Tibial artery (tissue), 4 donors: Measurements from ENCODE around the gene USPL1.

Experiments
- DNase-seq, 2 donors: peaks; one replicate each; pipeline ENCODE4 v3.0.0-alpha.2; 2019
- H3K27ac ChIP-seq, 2 donors: fragments of 200-600 bp; sonication (generic) in 1 of 2; 1 replicate in 1 of 2; 2 replicates in 1 of 2; pipeline ENCODE4 v1.5.1; 2018 to 2019; ENCODE audit warnings: mild to moderate bottlenecking in 1 of 2
- H3K27me3 ChIP-seq, 2 donors: fragments of 200-600 bp; sonication (generic) in 1 of 2; one replicate each; pipeline versions ENCODE4 v1.5.1 to v1.6.0; 2016 to 2019
- H3K36me3 ChIP-seq, 3 donors: fragments of 200-600 bp; sonication (generic) in 2 of 3; one replicate each; pipeline ENCODE4 v1.5.1; 2016 to 2019; ENCODE audit warnings: mild to moderate bottlenecking in 2 of 3
- H3K4me1 ChIP-seq, 4 donors: fragments of 200-600 bp; sonication (generic) in 2 of 4; 1 replicate in 3 of 4; 2 replicates in 1 of 4; pipeline ENCODE4 v1.5.1; 2016 to 2019
- H3K4me3 ChIP-seq, 2 donors: fragments of 200-600 bp; sonication (generic) in 1 of 2; 1 replicate in 1 of 2; 2 replicates in 1 of 2; pipeline ENCODE4 v1.5.1; 2018 to 2019; ENCODE audit warnings: mild to moderate bottlenecking in 2 of 2
- H3K9me3 ChIP-seq, 3 donors: fragments of 200-600 bp; sonication (generic) in 1 of 3; one replicate each; pipeline ENCODE4 v1.5.1; 2016 to 2019
- intact Hi-C: fragments of 100-400 bp; cut with DNase I; formaldehyde crosslinking; loops from one replicate; pipeline ENCODE4 v1.15.0; 2023; ENCODE audit warnings: low total_unique reads
- TF ChIP-seq, protein P1 (sequence below), 2 experiments: fragments of 200-600 bp in 1 of 2; fragments of 450-650 bp in 1 of 2; IDR thresholded peaks; one replicate each; pipeline ENCODE4 v1.5.1; 2017 to 2019; ENCODE audit warnings: antibody characterized with exemption in 2 of 2, mild to moderate bottlenecking in 1 of 2, moderate library complexity in 1 of 2

USPL1 gene

GRCh38 chr13:30616927-30617314 lies 799 bp upstream of the USPL1 start:
- Histone ChIP-seq H3K4me1 (peaks cover 5 to 42% (median 25%) of the 10 kb centered on the region in 4 donors), H3K27me3 (no peaks in the 10 kb centered on the region), H3K36me3 (no peaks in the 10 kb centered on the region), H3K9me3 (no peaks in the 10 kb centered on the region), H3K4me3 (peak overlapping the region; percentile 77 to 92), H3K27ac (peak overlapping the region; percentile 99)
- intact Hi-C loops: loop anchor here (2.0 to 10.0 kb wide), 3 partner anchors 58 to 210 kb away; partner anchors contain the start of gene HMGB1
- TF ChIP-seq, protein P1, sequence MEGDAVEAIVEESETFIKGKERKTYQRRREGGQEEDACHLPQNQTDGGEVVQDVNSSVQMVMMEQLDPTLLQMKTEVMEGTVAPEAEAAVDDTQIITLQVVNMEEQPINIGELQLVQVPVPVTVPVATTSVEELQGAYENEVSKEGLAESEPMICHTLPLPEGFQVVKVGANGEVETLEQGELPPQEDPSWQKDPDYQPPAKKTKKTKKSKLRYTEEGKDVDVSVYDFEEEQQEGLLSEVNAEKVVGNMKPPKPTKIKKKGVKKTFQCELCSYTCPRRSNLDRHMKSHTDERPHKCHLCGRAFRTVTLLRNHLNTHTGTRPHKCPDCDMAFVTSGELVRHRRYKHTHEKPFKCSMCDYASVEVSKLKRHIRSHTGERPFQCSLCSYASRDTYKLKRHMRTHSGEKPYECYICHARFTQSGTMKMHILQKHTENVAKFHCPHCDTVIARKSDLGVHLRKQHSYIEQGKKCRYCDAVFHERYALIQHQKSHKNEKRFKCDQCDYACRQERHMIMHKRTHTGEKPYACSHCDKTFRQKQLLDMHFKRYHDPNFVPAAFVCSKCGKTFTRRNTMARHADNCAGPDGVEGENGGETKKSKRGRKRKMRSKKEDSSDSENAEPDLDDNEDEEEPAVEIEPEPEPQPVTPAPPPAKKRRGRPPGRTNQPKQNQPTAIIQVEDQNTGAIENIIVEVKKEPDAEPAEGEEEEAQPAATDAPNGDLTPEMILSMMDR (IDR thresholded peaks at IDR 0.05): no peak
- peak; percentile 81 to 86 for DNase-seq

DNA sequence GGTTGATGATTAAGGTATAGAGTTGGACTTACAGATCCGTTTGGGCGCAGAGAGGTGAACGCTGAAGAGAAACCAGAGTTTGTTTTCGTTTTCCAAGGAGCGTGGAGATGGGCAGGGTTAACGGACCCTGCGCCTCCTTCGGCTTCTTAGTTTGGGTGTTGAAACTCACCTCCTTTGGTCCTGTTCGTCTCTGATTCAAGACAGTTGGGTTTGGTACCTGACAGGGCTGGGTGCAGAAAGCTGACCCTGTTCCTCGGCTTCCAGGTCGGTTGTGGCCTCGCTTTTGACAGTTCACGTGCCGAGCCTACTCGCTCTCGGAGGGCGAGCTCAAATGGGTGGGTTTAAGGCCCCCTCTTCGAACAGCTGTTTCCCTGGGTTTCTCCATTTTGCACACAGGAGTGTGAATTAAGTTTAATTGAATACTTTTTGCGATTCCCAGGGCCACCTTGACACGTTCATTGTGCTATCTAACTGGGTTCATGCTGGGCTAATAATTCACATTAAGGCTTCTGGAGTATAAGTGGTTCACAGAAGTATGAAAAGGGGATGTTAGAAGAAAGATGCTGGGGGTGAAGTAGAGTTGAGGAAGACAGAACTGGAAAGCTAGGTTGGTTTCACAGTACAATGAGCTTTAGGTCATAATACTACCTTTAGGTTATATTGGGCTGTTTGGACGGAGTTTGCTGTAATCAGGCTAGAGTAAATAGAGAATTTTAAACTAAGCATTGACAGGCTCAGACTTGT lies 638 bp downstream of the USPL1 start:
- Histone ChIP-seq H3K27me3 (no peaks in the 10 kb centered on the region), H3K4me3 (peak overlapping the region; percentile 77 to 92), H3K4me1 (peaks cover 5 to 57% (median 27%) of the 10 kb centered on the region in 4 donors), H3K9me3 (no peaks in the 10 kb centered on the region), H3K36me3 (peaks cover 0 to 5% (median 3%) of the 10 kb centered on the region in 3 donors), H3K27ac (peak overlapping the region; percentile 99)
- DNase-seq: peak; percentile 39 to 68
- TF ChIP-seq, protein P1 (IDR thresholded peaks at IDR 0.05): no peak
- intact Hi-C loops: loop anchor here (5.0 to 10.0 kb wide), 2 partner anchors 56 to 211 kb away; no protein-coding TSS in a partner anchor

GRCh38 chr13:30618930-30619279 lies 1.2 kb downstream of the USPL1 start:
- no peak for DNase-seq
- peak overlapping the region; percentile 99 for H3K27ac ChIP-seq
- H3K9me3 ChIP-seq: no peaks in the 10 kb centered on the region
- peaks cover 2 to 10% (median 6%) of the 10 kb centered on the region in 3 donors for H3K36me3 ChIP-seq
- intact Hi-C loops: loop anchor here (5.0 to 10.0 kb wide), 2 partner anchors 56 to 212 kb away; no protein-coding TSS in a partner anchor
- H3K4me1 ChIP-seq: peaks cover 5 to 57% (median 27%) of the 10 kb centered on the region in 4 donors
- TF ChIP-seq, protein P1 (IDR thresholded peaks at IDR 0.05): no peak
- H3K4me3 ChIP-seq: peak overlapping the region; percentile 77 to 92
- H3K27me3 ChIP-seq: no peaks in the 10 kb centered on the region

DNA sequence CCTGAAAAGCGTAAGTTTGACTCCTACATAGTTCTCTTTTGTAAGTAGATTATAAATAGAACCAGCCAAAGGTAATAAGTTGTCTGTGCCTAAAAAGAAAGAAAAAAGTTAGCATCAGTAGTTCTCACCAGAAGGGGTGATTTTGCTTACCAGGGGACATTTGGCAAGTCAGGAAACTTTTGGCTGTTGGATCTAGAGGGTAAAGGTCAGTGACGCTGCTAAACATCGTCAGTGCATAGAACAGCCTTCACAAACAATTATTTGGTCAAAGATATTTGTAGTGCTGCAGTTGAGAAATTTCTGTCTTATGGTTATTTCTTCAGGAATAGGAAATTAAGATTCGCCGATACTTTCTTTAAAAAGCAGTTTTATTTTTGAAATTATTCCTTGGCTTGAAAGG lies 2.0 kb downstream of the USPL1 start:
- intact Hi-C loops: loop anchor here (5.0 to 10.0 kb wide), 2 partner anchors 55 to 212 kb away; no protein-coding TSS in a partner anchor
- peak overlapping the region; percentile 77 to 92 for H3K4me3 ChIP-seq
- H3K9me3 ChIP-seq: no peaks in the 10 kb centered on the region
- peaks cover 5 to 55% (median 27%) of the 10 kb centered on the region in 4 donors for H3K4me1 ChIP-seq
- no peaks in the 10 kb centered on the region for H3K27me3 ChIP-seq
- peaks cover 5 to 18% (median 6%) of the 10 kb centered on the region in 3 donors for H3K36me3 ChIP-seq
- TF ChIP-seq, protein P1 (IDR thresholded peaks at IDR 0.05): no peak
- no peak for DNase-seq
- H3K27ac ChIP-seq: peak overlapping the region in 1 of 2 donors; percentile 99

- Histone ChIP-seq H3K9me3 (no peaks in the 10 kb centered on the region), H3K36me3 (peaks cover 5 to 31% (median 6%) of the 10 kb centered on the region in 3 donors), H3K27ac (no peak overlapping the region), H3K4me1 (peaks cover 5 to 47% (median 23%) of the 10 kb centered on the region in 4 donors), H3K4me3 (no peak overlapping the region), H3K27me3 (no peaks in the 10 kb centered on the region)
- DNase-seq: no peak
- intact Hi-C loops: no loop called here
- TF ChIP-seq, protein P1 (IDR thresholded peaks at IDR 0.05): no peak
These were observed 3.2 kb downstream of the USPL1 start for GRCh38 chr13:30620941-30621340.
